ENCODE measurements around the gene TRHDE.
"Not testable (repeated sequence)": the region's sequence is repeated elsewhere in the genome, so short reads cannot be mapped to it uniquely, and the experiment has no call there.

TRHDE gene

DNA sequence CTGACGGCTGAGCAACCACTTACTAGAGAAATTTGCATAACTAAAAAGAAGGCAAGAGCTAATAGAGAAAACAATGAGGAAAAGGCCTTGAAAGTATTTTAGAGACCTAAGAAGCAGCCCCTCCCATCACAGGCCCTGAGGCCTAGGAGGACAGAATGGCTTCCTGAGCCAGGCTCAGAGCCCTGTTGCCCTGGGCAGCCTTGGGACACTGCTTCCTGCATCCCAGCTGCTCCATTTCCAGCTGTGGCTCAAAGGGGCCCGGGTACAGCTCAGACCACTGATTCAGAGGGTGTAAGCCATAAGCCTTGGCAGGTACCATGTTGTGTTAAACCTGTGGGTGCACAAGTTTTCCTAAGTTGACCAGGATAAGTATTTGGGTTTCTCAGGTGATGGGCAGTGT, 181.4 kb downstream of the TRHDE start:
- DNase-seq = no peak

DNA sequence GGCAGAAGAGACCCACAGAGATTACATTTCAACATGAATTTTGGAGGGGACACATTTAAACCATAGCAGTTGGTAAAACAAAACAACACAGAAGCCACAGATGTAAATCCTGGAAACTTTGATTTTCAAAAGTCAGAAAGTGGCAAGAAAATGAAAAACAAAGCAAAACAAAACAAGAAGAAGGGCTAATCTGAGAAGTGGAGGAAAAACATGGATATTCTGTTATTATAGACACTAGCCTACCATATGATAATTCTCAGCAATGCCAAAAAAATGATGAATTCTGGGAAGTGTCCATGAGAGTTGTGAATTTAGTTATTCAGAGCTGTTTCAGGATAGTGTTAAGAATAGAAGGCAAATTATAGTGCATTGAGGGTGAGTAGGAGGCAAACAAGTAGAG, 192.3 kb downstream of the TRHDE start:
- no peak for DNase-seq

DNA sequence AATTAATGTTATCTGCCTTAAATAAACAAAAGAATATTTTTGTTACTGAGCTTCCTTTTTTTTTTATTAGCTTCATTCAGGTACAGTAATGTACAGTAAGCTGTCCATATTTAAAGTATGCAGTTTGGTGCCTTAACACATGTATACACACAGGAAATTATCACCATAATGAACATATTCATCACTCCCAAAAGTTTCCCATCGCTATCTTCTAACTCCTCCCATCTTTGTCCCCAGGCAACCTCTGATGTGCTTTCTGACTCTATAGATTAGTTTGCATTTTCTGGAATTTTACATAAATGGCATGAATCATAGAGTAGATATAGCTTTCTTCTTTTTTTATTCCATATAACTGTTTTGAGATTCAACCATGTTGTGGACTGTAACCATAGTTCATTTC, 193.0 kb downstream of the TRHDE start:
- no peak for DNase-seq

DNA sequence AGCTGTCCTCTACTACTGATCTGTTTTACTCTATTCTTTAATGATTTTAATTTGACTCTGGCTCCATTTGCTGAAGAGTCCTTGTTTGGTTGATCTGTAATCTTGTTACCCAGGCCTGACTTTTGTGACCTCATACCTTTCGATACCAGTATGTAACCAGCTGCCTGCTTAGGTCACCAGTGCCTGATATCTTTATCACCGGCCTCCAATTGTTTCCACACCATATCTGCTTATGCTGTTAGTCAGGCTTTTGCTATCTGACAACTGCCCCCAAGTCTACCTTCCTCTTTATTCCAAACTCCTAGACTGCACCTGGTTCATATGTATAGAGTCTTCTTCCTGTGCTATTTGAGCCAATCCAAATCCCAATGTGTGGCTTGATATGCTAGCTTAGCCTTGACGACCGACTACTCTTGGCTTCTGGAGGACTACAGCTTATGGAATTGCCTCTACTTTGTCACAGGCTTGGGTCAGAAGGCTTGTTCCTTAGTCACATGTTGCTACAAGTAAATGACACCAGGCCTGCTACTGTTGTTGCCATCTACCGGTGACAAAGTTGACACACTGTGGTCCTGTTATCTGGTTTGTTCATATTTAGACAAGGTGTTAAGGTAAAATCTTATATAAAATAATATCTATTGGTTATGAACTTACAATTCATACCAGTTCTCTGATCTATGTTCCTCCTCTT, 193.9 kb downstream of the TRHDE start:
- DNase-seq = no peak

DNA sequence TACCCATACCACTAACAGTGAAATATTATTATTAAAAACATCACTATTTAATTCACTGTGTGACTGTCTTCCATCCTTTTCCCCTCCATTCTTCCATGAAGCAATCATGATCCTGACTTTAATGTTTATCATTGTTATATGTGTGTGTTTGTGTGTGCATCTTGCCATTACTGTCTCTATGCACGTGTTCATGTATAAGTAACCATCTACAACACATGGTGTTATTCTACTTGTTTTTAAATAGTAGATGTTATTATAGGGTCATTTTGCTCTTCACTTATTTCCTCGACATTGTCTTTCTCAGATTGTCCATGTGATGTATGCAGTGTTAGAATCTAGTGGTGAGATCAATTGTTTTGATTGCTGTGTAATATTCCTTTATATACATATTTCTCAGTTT, 195.8 kb downstream of the TRHDE start:
- no peak for DNase-seq

DNA sequence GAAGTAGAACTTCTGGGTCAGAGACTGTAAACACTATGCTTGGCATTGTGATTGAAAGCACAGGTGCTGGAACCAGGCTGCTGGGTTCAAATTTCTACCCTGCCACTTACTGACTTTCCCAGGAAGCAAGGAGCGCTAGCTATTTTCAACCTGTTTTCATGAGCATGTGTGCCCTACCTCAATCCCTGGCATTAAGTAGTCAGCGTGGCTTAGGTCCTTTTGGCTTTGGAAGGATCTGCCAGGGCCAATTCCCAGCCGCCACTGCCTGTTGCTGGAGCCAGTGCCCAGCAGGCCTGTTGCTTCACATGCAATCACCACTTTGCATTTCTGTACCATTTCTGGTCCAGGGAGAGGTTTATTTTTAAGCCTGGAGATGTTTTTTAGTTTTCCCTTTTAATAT, 196.3 kb downstream of the TRHDE start:
- no peak for DNase-seq

DNA sequence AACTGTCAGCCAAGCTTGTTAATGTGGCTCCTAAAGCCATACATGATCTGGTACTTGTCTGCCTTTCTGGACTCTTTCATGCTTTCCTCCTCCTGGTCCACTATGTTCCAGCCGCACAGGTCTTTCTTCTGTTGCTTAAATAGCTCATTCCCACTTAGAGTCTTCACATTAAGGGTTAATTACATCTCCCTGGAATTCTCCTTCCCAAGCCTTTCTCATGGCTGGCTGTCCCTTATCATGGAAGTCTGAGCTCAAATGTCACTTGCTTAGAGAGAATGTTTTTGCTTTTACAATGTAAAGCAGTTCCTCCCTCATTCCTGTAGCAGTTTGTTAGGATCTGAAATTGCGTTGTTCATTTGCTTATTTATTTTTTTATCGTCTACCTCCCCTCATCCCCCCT, 199.6 kb downstream of the TRHDE start:
- DNase-seq = no peak

DNA sequence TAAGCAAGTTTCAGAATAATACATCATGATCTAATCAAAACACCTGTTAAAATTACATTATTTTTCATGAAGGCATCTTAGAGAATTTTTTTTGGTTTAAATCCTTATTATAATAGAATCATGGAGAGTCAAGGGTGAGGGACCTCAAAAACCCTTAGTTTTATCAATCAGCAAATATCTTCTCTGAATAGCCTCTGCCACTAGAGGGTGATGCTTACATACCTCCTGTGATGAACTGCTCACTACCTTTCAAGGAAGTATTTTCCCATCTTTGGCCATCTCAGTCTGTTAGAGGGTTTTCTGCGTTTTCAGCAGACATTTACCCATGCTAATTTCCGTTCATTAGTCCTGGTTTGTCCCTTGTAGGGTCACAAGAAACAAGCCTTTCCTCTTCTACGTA, 200.2 kb downstream of the TRHDE start:
- DNase-seq = no peak

DNA sequence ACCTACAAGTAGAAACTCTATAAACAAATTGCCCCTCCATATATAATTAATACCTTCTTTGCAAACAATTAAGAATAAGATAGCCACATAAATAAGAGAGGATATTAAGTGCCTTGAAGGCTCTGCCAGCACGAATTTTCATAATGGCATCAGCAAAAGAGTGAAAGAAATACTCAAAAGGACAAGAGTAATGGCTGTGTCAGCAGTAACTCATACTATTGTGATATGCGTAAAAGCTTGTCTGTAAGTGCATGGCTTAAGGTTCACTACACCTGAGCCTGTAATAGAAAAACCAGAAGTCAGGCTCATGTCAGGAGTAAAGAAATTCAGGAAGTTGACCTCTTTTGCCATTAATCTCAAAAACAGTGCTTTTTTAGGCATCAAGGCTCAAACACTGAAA, 204.1 kb downstream of the TRHDE start:
- DNase-seq = no peak

DNA sequence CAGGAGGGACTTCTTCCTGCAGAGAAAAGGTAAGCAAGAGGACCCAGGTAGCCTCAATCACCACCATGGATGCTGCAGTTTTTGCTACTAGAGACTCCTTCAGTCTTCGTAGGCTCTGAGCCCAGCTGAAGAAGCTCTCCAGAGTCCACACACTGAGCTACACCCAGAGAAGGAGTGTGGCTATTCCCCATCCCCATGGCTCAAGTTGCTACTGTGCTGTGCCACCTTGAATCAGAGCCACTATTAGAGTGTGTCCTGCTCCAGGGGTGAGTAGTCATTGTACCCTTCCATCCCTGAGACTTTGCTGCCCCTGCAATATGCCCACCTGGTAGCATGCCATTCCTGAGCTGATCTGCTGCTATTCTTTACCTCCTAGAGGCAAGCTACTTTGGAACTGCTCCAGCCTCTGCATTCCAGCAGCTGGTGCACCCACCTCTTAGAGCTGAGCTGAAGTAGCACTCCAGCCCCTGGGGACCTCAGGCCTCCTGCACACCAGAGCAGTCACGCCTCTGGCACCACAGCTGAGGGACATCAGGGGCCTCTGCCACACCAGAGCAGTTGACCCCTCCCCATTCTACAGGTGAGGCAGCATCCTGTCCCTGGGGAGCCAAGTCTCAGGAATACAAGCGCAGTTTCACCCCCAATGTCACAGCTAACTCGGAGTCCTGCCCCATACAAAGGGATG, 213.0 kb downstream of the TRHDE start:
- DNase-seq = no peak

DNA sequence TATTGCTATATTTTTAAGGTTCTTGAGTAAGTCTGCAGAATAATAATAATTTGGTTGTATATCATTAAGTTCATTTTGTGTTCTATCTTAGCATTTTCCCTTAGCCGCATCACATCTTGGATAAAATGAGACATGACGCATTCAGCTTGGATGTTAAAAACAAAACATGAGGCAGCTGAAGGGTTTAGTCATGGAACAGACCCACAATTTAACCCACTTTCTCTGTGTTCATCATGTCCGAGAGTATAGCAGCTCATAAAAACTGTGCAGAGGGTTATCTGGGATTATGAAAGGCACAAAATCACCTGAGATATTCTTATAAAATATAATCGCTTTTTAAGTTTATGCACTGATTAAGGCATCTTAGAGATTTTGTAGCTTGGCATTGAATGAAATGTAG, 219.3 kb downstream of the TRHDE start:
- no peak for DNase-seq

DNA sequence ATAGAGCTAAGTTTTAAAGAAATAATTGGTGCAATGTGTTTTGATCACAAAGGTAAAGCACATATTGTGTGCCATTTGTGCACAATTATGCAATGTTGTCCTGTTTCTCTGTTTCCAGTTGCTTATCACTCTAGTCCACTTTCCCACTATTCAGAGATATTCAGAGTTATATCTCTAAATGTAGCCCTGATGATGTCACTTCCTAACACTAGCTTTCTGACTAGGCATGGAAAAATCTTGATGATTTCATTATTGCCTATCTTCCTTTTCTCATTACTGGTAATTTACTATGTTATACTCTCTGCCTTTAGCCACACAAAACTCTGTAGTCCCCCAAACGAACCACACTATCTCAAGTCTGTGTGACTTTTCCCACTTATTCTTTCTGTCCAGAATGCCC, 221.2 kb downstream of the TRHDE start:
- no peak for DNase-seq

DNA sequence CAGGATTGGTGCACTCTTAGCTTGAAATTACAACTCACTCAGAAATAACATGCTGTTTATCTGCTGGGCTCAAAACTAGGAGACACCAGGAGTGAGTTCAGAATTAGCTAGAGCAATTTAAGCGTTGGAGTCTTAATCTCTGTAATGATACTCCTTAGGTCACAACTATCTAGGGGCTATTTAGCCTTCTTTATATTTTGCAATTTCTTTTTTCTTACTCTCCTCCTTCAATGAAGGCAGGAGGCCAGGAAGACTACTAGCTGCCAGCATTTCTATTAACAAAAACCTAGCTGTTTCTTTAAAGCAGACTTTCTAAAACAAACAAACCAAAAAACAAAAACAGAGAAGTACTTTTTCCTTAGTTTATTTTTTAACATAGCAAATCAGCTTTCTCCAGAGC, 226.2 kb downstream of the TRHDE start:
- no peak for DNase-seq

DNA sequence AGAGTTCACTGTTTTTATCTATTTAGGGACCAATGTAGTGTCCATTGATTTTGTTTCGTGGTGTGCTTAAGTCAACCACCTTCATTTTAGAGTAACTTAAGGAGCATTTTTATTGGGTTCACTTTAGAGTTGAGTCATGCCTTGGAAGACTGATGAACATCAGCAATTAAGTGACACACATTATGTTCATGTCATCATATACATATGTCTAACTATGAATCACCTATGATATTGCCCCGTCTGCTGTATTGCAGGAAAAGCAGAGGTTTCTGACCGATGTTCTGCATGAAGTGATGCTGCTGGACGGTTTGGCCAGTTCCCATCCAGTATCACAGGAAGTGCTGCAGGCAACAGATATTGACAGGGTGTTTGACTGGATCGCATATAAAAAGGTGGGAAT, 227.1 kb downstream of the TRHDE start:
- DNase-seq = no peak

DNA sequence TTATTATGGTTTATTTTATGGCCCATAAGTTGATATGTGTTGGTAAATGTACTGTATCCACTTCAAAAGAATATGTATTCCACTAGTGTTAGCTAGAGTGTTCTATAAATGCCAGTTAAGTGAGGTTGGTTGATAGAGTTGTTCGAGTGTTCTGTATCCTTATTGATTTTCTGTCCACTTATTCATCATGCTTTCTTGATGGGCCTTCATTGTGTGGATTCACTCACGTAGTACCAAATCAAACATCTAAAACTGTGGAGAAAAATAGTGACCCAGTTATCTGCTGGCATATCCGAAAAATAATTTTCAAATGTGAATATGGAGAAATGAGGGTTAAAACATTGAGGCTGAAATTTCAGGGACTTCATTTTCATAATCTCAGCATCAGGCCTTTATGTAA, 230.4 kb downstream of the TRHDE start:
- no peak for DNase-seq

DNA sequence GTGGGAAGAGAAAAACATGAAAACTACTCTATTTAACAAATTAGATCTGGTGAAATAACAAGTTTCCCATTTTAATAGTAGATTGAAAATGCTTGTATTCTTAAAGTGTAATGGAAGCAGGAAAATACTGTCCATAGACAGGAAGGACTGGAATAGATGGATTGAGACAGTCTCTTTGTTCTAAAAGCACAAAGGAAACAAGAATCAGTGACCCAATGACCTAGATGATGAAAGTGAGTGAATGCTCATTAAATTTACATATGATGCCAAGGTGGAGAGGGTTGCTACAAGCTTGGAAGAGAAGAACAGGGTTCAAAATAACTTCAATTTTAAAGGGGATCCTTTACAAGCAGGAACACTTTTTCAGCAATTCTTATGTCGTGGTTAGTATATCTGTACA, 233.1 kb downstream of the TRHDE start:
- DNase-seq = no peak

DNA sequence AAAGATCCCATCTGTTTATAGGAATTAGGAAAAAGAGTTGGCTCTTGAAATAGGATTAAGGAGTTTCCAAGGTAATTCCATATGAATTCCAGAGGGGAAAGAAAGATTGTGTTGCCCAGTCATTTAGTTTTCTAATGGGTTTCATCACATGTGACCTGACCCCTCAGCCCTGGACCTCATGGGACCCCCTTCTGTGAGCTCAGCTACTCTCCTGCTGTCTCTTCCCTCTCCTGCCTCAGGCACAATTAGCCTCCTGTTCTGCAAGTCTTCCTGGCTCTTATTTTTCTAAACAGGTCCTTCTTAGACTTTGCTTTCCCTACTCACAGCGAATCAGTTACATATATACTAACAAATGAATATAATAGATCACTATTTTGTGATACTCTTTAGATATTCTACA, 237.7 kb downstream of the TRHDE start:
- no peak for DNase-seq

DNA sequence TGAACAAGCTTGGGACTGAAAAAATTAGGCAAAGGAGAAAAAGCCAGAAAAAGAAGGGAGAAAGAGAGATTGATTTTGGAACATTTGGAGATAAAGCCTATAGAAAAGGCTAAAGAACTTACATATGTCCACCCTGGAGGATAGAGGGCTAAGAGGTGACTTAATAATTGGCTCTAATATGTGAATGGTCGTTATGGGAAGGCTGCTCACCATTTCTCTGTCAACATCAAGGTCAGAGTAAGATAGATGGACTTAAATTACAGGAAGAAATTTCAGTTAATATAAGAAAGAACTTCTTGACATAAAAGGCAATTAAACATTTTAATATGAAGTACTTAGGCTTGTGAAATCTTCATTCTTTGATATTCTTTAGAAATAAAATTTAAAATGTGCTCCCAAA, 238.6 kb downstream of the TRHDE start:
- no peak for DNase-seq

DNA sequence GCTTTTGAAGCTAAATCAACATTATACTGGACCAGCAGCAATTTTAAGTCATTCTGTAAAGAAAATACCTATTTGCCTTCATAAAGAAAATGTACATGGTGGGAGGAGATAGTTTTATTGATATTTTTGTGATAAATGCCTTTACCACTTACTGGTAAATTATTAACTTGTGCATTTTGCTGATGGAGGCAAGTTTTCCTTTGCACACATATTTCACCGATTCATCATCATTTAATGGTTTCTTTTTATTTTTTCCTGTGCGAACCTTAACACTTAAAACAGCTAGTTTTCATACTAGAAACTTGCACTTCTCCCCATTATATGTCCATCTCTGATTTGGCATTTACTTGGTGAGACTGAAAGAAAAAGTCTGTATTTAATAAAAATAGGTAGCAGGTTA, 239.3 kb downstream of the TRHDE start:
- DNase-seq = no peak

DNA sequence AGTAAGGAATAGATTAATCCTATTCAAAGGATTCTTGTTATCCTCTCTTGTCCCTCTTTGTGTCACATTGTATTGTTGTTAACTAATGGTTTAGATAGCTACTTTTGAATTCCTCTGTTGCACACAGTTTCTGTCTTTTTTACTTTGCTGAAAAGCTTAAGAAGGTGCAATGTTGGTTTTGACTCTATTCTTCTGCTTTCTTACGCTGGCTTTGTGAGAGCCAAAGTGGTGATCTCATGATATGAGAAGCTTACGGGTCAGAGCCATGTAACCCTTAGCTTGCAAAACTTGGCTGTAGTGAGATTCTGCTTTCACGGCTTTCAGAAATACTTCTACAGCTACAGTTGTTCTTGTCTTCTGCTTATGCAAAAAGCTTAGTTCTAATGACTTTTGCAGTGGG, 239.7 kb downstream of the TRHDE start:
- DNase-seq = no peak

DNA sequence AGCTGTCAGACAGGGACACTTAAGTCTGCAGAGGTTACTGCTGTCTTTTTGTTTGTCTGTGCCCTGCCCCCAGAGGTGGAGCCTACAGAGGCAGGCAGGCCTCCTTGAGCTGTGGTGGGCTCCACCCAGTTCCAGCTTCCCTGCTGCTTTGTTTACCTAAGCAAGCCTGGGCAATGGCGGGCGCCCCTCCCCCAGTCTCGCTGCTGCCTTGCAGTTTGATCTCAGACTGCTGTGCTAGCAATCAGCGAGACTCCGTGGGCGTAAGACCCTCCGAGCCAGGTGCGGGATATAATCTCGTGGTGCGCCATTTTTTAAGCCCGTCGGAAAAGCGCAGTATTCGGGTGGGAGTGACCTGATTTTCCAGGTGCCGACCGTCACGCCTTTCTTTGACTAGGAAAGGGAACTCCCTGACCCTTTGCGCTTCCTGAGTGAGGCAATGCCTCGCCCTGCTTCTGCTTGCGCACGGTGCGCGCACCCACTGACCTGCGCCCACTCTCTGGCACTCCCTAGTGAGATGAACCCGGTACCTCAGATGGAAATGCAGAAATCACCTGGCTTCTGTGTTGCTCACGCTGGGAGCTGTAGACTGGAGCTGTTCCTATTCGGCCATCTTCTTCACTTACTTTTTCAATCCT, 248.0 kb downstream of the TRHDE start:
- DNase-seq = not testable (repeated sequence)

DNA sequence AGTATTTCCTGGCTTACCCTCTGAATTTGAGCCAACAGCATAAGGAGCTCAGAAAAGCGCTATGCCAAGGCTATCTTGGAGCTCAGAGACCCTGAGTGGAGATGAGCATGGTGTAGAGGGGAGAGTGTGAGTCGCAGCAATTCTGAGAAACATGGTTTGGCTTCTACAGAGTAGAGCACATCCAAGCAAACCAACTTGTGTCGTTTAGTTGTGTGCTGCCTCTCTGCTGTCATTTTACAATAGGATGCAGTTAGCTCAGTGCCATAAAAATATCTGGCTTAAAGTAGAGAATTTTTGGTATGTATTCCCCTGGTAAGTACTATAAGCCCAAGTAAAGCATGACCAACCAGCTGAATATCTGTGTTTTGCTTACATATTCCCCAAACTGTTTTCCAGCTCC, 249.2 kb downstream of the TRHDE start:
- DNase-seq = no peak

DNA sequence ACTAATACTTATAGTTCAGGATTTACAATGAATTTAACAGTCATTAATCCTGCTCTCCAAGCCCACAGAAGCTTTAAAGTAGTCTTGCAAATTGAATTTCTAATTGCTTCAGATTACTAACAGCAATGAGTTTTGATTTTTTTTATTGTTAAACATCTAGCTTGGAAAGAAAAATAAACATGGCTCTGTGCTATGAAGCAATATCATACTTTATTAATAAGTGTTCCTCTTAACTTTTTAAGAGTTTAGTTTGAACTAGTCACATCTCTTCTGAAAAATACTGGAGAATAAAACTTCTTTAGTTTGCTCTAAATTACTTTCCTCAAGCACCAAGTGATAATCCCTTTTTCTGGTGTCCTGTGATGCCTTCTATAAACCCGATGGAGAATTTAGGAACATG, 250.2 kb downstream of the TRHDE start:
- no peak for DNase-seq

DNA sequence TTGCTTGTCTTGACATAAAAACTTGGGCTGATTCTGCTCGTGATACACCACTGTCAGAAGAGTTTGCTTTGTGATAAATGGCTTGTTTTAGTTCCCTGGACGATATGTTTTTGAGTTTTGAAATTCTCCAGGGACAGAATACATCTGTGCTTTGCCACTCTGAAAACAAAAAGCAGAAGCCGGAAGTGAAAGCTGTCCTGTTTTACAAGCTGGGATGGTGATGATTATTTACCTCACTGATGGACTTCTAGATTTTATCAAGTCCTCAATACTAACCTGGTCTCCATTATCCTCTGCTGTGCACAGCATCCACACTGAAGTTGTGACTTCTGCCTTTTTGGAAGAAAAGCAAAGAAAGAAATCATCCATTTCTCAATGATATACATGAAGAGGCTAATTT, 251.6 kb downstream of the TRHDE start:
- no peak for DNase-seq

Measured in T1000 (cell line).